Endothelial cell of umbilical vein (primary cell): ENCODE results near the gene CTNNA2. TPM values are rescaled to one million over a fixed set of nuclear protein-coding genes. Genes with fewer than 3 reads are reported as not detected.
"Not testable (repeated sequence)": the region's sequence is repeated elsewhere in the genome, so short reads cannot be mapped to it uniquely, and the experiment has no call there.

Experiments used
- BruUV-seq: library from RNA; stranded (reverse); fragments of 400-500 nt; replicated peaks from 2 replicates; lab custom pipeline; 2021; lab: Mats Ljungman, UMichigan
- CTCF ChIA-PET: fragments of 300-600, 350-600 bp; sonication (Branson Sonifier 250); formaldehyde crosslinking; loops from one replicate; lab custom pipeline; 2021; ENCODE audit warnings: antibody characterized with exemption, inconsistent platforms; lab: Charles Lee
- POLR2A ChIA-PET: fragments of 300-600, 350-600 bp; sonication (Branson Sonifier 250); formaldehyde crosslinking; loops from one replicate; lab custom pipeline; 2021; ENCODE audit warnings: antibody characterized with exemption, inconsistent platforms; lab: Charles Lee
- DNase-seq: peaks from one replicate; pipeline ENCODE4 v3.0.0-alpha.2; 2011; ENCODE audit warnings: low read depth, low spot score
- FAIRE-seq: peaks from 2 replicates; lab custom pipeline; 2011; peaks lifted over from hg19 to GRCh38; lab: Jason Lieb, UNC
- H2AFZ ChIP-seq: 2 replicates; pipeline ENCODE4 v1.6.0; 2012; ENCODE audit warnings: low read depth, low read length, control low read depth, inconsistent platforms
- H3K27ac ChIP-seq: 2 replicates; pipeline ENCODE4 v1.5.1; 2011; ENCODE audit warnings: low read depth, mild to moderate bottlenecking, control low read depth, low read length, moderate library complexity; ENCODE audit not compliant: insufficient read depth
- H3K27me3 ChIP-seq, 2 experiments: 2 replicates each; pipeline versions ENCODE4 v1.6.0 to v1.6.1; 2011; ENCODE audit warnings: low read length in 2 of 2, mixed read lengths in 1 of 2; ENCODE audit not compliant: control insufficient read depth in 2 of 2, insufficient read depth in 2 of 2
- H3K36me3 ChIP-seq, 2 experiments: 2 replicates in 1 of 2; 3 replicates in 1 of 2; pipeline ENCODE4 v1.5.1; 2011; ENCODE audit warnings: low read length in 2 of 2, mild to moderate bottlenecking in 1 of 2, moderate library complexity in 1 of 2; ENCODE audit not compliant: control insufficient read depth in 2 of 2, insufficient read depth in 2 of 2; ENCODE audit errors: extremely low read depth in 1 of 2
- H3K4me1 ChIP-seq: 3 replicates; pipeline ENCODE4 v1.5.1; 2011; ENCODE audit warnings: mild to moderate bottlenecking, low read length; ENCODE audit not compliant: control insufficient read depth, insufficient read depth; ENCODE audit errors: extremely low read depth
- H3K4me2 ChIP-seq: 2 replicates; pipeline ENCODE4 v1.6.1; 2011; ENCODE audit warnings: low read length, control low read depth, mixed read lengths; ENCODE audit not compliant: insufficient read depth
- H3K4me3 ChIP-seq, 3 experiments: fragments of 200-600 bp in 1 of 3; sonication (generic), shearing (Covaris generic) in 1 of 3; replicated peaks in 1 of 3; 2 replicates each; pipeline ENCODE4 v1.5.1; 2011 to 2016; ENCODE audit warnings: control low read depth in 3 of 3, low read length in 3 of 3, mild to moderate bottlenecking in 2 of 3, inconsistent platforms in 1 of 3, low read depth in 1 of 3, moderate library complexity in 1 of 3; ENCODE audit not compliant: insufficient read depth in 1 of 3
- H3K79me2 ChIP-seq: 2 replicates; pipeline ENCODE4 v1.6.0; 2012; ENCODE audit warnings: low read length, inconsistent platforms; ENCODE audit not compliant: control insufficient read depth, insufficient read depth
- H3K9ac ChIP-seq: replicated peaks from 2 replicates; pipeline ENCODE3; 2011; ENCODE audit warnings: low read length, control low read depth; ENCODE audit not compliant: insufficient read depth; ENCODE audit errors: extremely low read depth
- H3K9me1 ChIP-seq: replicated peaks from 3 replicates; pipeline ENCODE4 v1.6.0; 2011; ENCODE audit warnings: mild to moderate bottlenecking, low read length; ENCODE audit not compliant: control insufficient read depth, insufficient read depth; ENCODE audit errors: extremely low read depth
- H3K9me3 ChIP-seq: replicated peaks from 2 replicates; pipeline ENCODE4 v1.5.1; 2012; ENCODE audit warnings: low read length, inconsistent platforms; ENCODE audit not compliant: control insufficient read depth, insufficient read depth
- H4K20me1 ChIP-seq: replicated peaks from 2 replicates; pipeline ENCODE3; 2011; ENCODE audit warnings: mild to moderate bottlenecking, low read length; ENCODE audit not compliant: control insufficient read depth, insufficient read depth; ENCODE audit errors: extremely low read depth
- CTCF ChIP-seq, 2 donors: IDR thresholded peaks; 1 replicate in 1 of 2; 2 replicates in 1 of 2; pipeline ENCODE4 v1.5.1; 2011; ENCODE audit warnings: low read length in 2 of 2, mild to moderate bottlenecking in 2 of 2, moderate library complexity in 2 of 2, control low read depth in 1 of 2, inconsistent platforms in 1 of 2, low read depth in 1 of 2; ENCODE audit not compliant: insufficient read depth in 1 of 2; ENCODE audit errors: extremely low read depth in 1 of 2
- EZH2 ChIP-seq: IDR thresholded peaks from 2 replicates; pipeline ENCODE4 v1.6.1; 2012; ENCODE audit warnings: borderline replicate concordance, low read depth, mild to moderate bottlenecking, moderate library complexity, low read length, inconsistent platforms; ENCODE audit not compliant: severe bottlenecking
- FOS ChIP-seq: IDR thresholded peaks from 2 replicates; pipeline ENCODE4 v1.6.1; 2011; ENCODE audit warnings: mild to moderate bottlenecking, low read length, moderate library complexity, borderline replicate concordance; ENCODE audit not compliant: insufficient read depth
- GATA2 ChIP-seq: IDR thresholded peaks from 2 replicates; pipeline ENCODE4 v1.7.0; 2011; ENCODE audit warnings: low read depth, mild to moderate bottlenecking, moderate library complexity, mixed read lengths, low read length; ENCODE audit not compliant: insufficient read length, insufficient read depth
- JUN ChIP-seq: IDR thresholded peaks from 2 replicates; pipeline ENCODE4 v1.6.1; 2011; ENCODE audit warnings: borderline replicate concordance, low read depth; ENCODE audit not compliant: insufficient read length, insufficient read depth
- MAX ChIP-seq: IDR thresholded peaks from 2 replicates; pipeline ENCODE4 v1.6.1; 2011; ENCODE audit not compliant: insufficient read depth, insufficient read length
- MYC ChIP-seq: IDR thresholded peaks from one replicate; pipeline ENCODE4 v1.6.1; 2011; ENCODE audit warnings: mild to moderate bottlenecking, low read depth, low read length
- POLR2A ChIP-seq: IDR thresholded peaks from 2 replicates; pipeline ENCODE4 v1.6.1; 2012; ENCODE audit warnings: low read depth, mild to moderate bottlenecking, control low read depth, low read length
- POLR2AphosphoS5 ChIP-seq: IDR thresholded peaks from 2 replicates; pipeline ENCODE4 v1.6.1; 2012; ENCODE audit warnings: low read depth, mild to moderate bottlenecking, control low read depth, low read length, moderate library complexity; ENCODE audit not compliant: insufficient read depth
- dilution Hi-C: fragments of 300-500 bp; cut with MboI; formaldehyde crosslinking; loops from one replicate; pipeline ENCODE4 v1.15.0; 2019; ENCODE audit warnings: low sequenced_read_pairs; ENCODE audit not compliant: extremely low pct_ligation_motif_present
- intact Hi-C: fragments of 100-400 bp; cut with micrococcal nuclease; formaldehyde crosslinking; loops from one replicate; pipeline ENCODE4 v1.10.0; 2022
- polyA plus RNA-seq, 4 experiments: library from polyadenylated mRNA; depleted of rRNA in 3 of 4; stranded (reverse) in 3 of 4; unstranded in 1 of 4; fragments of >200 nt; gene quantifications; 2 replicates each; pipeline versions ENCODE4 v1.2.1 to v1.2.3, GENCODE V29; 2011 to 2012; ENCODE audit warnings: missing spikeins in 1 of 4
- total RNA-seq: library from RNA; stranded (reverse); gene quantifications from 2 replicates; pipeline ENCODE4 v1.2.3, GENCODE V29; 2021

CTNNA2 gene
- total and polyA plus RNA-seq, 2 donors (not counting 3 experiments of a cell fraction or from before 2014, with no cell fraction given), result not detected

- Histone ChIP-seq H3K27ac (no peak overlapping the region), H3K4me3 (no peak overlapping the region), H3K9me1 (no peaks in the 10 kb centered on the region), H2AFZ (no peak overlapping the region), H3K27me3 (no peaks in the 10 kb centered on the region), H3K4me1 (no peaks in the 10 kb centered on the region), H3K79me2 (no peaks in the 10 kb centered on the region), H3K9ac (no peak overlapping the region), H4K20me1 (no peaks in the 10 kb centered on the region), H3K4me2 (no peak overlapping the region), H3K36me3 (no peaks in the 10 kb centered on the region), H3K9me3 (peaks cover 1% of the 10 kb centered on the region)
- no TSS peak for BruUV-seq
- POLR2A ChIA-PET, result no interaction called here
- TF ChIP-seq EZH2, result no peak
- TF ChIP-seq POLR2A, result no peak
- TF ChIP-seq MAX, result no peak
- TF ChIP-seq POLR2AphosphoS5, result no peak
- no peak for TF ChIP-seq CTCF (IDR thresholded peaks at IDR 0.05; ENCODE audit: extremely low read depth in 1 of 2, insufficient read depth in 1 of 2, low read depth in 1 of 2, low read length in 2 of 2)
- TF ChIP-seq MYC, result no peak
- TF ChIP-seq GATA2, result no peak
- no peak for TF ChIP-seq JUN
- TF ChIP-seq FOS, result no peak
- no peak for DNase-seq
- intact Hi-C loops, result no loop called here
- FAIRE-seq, result no peak
- dilution Hi-C loops, result no loop called here
- CTCF ChIA-PET, result no interaction called here
Measured at GRCh38 chr2:80092474-80092873, 579.6 kb downstream of the CTNNA2 start.

GRCh38 chr2:80098503-80098902, 585.7 kb downstream of the CTNNA2 start:
- H3K9me1 ChIP-seq, FAIRE-seq, H3K4me1 ChIP-seq, H3K79me2 ChIP-seq, H3K27ac ChIP-seq, H2AFZ ChIP-seq, H3K9ac ChIP-seq, H3K9me3 ChIP-seq, H3K4me3 ChIP-seq, H3K27me3 ChIP-seq, H3K4me2 ChIP-seq, H4K20me1 ChIP-seq, CTCF ChIA-PET, intact Hi-C loops, DNase-seq, dilution Hi-C loops, H3K36me3 ChIP-seq, BruUV-seq, POLR2A ChIA-PET: not testable (repeated sequence)
